Measurements from ENCODE around the gene SLCO2B1.
"Not testable (repeated sequence)": the region's sequence is repeated elsewhere in the genome, so short reads cannot be mapped to it uniquely, and the experiment has no call there.

SLCO2B1 gene

GRCh38 chr11:75150879-75151278 lies at the start of gene SLCO2B1:
TSS of gene SLCO2B1 (plus strand) at chr11:75151107. CDS start at chr11:75151382, 275 bp downstream.
- DNase-seq (ENCODE audit: low read depth, low spot score), result no peak

DNA sequence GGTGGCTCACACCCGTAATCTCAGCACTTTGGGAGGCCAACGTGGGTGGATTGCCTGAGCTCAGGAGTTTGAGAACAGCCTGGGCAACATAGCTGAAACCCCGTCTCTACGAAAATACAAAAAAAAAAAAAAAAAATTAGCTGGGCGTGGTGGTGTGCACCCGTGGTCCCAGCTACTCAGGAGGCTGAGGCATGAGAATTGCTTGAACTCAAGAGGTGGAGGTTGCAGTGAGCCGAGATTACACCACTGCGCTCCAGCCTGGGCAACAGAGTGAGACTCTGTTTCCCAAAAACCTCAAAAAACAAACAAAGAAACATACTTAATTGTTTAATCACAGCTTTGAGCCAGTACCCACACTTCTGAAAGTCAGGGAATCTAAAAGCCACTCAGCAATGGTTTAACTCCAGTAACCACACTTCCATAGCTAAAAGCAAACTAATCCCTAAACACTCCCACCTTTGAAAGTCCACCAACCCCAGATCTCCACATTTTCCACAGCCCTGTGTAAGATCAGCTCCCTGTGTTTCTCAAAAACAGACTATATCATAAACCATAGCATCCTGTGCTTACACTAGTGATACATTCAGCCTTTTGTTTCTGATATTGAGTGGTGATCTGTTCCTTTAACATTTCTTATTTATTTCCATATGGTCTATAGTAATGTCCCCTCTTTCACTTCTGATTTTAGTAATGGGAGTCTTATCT lies 49.3 kb upstream of the SLCO2B1 start:
- no peak for DNase-seq (ENCODE audit: low read depth, low spot score)

GRCh38 chr11:75103380-75104026 lies 47.4 kb upstream of the SLCO2B1 start:
- peak; percentile 7 for DNase-seq (ENCODE audit: low read depth, low spot score)

GRCh38 chr11:75105462-75105925 lies 45.4 kb upstream of the SLCO2B1 start:
- DNase-seq (ENCODE audit: low read depth, low spot score), result peak; percentile 2

- not testable (repeated sequence) for DNase-seq (ENCODE audit: low read depth, low spot score)
Observed at GRCh38 chr11:75105967-75106681, 44.8 kb upstream of the SLCO2B1 start.

DNA sequence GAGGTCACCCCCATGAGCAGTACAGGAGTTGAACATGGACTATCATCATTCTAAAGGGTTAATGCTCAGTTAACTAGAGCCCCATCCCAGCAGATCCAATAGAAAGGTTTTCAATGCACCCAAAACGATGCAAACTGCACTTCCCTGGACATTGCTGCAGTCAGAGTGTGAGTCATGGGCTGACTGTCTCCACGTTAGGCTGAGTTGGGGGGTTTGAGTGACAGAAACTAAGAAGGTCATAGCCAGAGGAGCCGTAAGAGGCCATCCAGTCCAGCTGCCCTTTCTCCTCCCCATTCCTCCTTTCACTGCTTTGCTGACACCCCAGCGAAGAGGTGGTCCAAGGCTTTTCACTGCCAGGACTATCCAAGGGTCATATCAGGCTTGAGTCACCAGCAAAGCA lies 43.7 kb upstream of the SLCO2B1 start:
- DNase-seq (ENCODE audit: low read depth, low spot score), result peak; percentile 7

DNA sequence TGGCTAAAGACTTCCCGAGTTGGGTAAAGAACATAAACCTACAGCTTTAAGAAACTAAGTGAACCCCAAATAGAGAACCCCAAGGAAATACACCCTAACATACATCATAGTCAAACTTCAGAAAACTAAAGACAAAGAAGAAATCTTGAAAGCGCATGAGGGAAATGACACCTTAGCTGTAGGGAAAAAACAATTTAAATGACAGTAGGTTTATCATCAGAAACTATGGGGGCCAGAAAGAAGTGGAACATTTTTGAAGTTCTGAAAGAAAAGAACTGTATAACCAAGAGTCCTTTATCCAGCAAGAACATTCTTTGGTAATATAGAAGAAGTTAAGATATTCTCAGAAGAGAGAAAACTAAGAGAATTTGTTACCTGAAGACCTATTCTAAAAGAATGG lies 38.7 kb upstream of the SLCO2B1 start:
- no peak for DNase-seq (ENCODE audit: low read depth, low spot score)

GRCh38 chr11:75113030-75113429 lies 37.9 kb upstream of the SLCO2B1 start:
- DNase-seq (ENCODE audit: low read depth, low spot score), result no peak

DNA sequence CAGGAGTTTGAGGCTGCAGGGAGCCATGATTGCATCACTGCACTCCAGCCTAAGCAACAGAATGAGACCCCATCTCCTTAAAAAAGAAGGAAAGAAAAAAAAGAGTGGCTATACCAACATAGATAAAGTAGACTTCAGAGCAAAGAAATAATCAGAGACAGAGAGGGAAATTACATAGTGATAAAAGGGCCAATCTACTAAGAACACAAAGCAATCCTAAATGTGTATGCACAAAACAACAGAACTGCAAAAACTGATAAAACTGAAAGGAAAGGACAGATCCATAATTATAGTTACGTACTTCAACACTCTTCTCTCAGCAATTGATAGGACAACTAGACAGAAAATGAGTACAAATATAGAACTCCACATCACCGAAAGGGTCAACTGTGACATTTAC lies 36.4 kb upstream of the SLCO2B1 start:
- no peak for DNase-seq (ENCODE audit: low read depth, low spot score)

DNA sequence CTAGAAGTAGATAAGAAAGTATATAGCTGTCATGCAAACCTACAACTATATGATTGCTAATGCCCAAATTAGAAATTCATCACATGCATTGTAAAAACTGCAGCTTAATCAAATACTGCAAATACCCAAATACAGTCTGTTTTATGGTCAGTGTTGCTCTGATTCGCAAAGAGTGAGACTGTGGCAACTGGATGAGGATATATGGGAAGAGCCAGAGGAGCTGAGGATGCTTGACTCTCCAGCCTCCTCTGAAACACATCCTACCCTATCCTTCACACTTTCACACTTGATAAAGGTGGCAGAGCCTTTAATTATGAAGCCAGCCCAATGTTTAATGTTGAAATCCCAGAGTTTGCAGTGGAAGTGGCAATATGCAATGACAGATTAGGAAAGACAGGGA lies 32.3 kb upstream of the SLCO2B1 start:
- DNase-seq (ENCODE audit: low read depth, low spot score), result no peak

- DNase-seq (ENCODE audit: low read depth, low spot score), result no peak
Observed at GRCh38 chr11:75126564-75126963, 24.3 kb upstream of the SLCO2B1 start.

DNA sequence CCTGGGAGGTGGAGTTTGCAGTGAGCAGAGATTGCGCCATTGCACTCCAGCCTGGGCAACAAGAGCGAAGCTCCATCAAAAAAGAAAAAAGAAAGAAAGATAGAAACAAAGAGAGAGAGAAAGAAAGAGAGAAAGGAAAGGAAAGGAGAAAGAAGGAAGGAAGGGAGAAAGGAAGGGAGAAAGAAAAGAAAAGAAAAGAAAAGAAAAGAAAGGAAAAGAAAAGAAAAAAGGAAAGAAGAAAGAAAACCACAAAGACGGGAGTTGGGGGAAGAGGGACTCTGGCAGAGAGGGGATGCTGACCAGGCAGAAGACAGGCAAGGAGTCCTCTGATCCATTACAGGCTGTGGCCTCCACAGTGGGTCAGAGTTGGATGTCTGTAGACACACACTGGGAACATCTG lies 18.8 kb upstream of the SLCO2B1 start:
- no peak for DNase-seq (ENCODE audit: low read depth, low spot score)

GRCh38 chr11:75133976-75134375 lies 16.9 kb upstream of the SLCO2B1 start:
- no peak for DNase-seq (ENCODE audit: low read depth, low spot score)

- no peak for DNase-seq (ENCODE audit: low read depth, low spot score)
Observed at GRCh38 chr11:75135021-75135650, 15.8 kb upstream of the SLCO2B1 start.

GRCh38 chr11:75135651-75136050 lies 15.3 kb upstream of the SLCO2B1 start:
- DNase-seq (ENCODE audit: low read depth, low spot score), result no peak

DNA sequence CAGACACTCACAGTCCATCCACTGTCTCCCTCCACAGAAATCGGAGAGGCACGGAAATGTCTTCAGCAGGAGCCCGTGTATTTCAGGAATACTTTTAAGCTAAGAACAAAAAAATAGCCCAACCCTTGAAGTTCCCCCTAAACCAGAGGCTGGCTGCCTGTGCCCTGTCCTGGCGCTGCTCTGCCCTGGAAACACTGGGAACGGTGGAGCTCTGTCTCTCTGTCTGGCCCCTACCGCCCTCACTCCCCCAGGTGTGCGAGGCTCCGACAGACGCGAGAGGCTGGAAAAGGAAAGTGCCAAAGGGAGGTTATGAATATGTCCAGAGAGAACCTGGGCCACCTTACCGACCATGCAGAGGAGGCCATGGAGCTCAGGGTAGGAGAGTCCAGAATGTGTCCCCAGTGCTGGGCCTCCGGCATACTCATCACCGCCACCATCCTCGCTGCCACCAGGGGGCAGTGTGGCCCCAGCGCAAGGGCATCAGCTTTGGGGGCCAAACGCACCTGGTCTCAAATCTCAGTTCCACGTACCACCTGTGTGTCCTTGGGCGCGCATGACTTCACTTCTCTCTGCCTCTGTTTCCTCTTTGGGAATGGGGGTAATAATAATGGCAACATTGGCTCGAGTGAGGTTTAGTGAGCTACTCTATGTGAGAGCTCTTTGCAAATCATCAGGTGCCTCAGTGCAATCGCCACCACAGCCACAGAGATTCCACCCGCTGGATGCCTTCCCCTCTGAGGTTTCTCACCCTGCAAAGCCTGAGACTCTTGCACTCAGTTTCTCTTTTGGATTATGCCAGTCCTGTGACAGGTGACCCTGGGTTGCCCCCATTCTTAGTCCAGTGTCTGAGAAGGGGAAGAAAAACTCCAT lies 10.4 kb upstream of the SLCO2B1 start:
- peak; percentile 53 for DNase-seq (ENCODE audit: low read depth, low spot score)

DNA sequence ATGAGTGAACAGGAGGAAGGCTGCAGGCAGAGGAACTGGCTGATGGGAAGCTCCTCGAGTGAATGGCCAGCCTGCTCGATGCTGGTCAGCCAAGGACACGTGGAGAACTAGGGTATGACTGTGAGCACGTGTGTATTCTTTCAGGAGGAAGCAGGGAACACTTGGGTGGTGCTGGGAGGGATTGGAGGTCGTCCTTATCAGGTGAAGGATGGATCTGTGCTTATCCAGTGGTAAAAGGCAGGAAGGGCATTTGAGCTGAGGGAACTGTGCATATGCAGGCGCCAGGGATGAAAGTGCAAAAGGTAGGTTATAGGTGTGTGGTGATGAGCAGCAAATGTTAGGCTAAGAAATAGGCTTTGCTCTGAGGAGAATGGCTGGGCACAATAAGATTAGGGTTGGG lies 9.7 kb upstream of the SLCO2B1 start:
- no peak for DNase-seq (ENCODE audit: low read depth, low spot score)

DNA sequence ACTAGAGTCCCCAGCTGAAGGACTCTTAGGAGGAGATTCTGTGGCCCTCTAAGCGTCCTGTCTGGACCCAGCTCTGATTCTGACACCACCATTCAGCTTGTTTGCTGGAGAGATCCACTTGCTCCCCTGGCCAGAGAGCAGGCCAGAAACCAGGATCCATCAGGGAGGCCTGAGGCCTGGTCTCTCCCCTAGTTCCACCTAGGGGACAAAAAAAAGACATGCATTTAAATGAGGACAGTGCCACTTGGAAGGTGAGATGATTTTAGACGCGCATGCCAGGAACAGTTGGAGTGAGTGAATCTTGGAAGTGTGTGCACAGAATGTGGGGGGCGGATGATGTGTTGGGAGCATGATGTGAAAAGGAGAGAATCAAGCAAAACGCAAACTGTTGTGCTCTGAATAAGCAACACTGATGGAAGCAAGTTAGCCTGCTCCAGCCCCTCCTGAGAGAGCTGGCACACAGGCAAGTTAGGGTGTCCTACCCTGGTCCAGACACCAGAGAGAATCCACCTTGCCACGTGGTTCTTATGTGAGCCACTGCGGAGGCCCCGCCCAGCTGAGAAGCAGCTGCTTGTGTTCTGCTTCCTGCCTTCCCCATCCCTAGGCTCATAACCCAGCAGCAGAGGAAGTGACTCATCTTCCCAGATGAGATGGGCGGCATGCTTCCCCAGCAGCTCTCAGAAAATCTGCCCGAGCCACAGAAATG lies 8.0 kb upstream of the SLCO2B1 start:
- DNase-seq (ENCODE audit: low read depth, low spot score), result peak; percentile 78

DNA sequence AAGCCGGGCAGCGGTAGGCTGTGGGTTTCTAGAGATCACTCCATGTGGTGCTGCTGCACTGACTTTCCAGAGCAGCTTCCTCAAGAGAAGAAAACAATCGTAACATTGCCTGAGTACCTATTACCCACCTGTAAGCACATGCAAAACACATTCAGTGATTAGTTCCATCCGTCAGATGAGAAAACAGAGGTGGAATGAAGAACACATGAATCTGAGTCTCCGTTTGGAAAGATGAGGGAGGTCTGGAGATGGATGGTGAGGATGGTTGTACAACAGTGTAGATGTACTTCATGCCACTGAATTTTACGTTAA lies 7.5 kb upstream of the SLCO2B1 start:
- DNase-seq (ENCODE audit: low read depth, low spot score), result no peak

- no peak for DNase-seq (ENCODE audit: low read depth, low spot score)
Observed at GRCh38 chr11:75144716-75145014, 6.2 kb upstream of the SLCO2B1 start.

All from astrocyte of the hippocampus (primary cell).